CD4-positive, alpha-beta T cell (primary cell): ENCODE data around the gene DHRS1. TPM values are rescaled to one million over a fixed set of nuclear protein-coding genes. Genes with fewer than 3 reads are reported as not detected.
A peak's percentile ranks its signal among the peaks of the same experiment; 100 is the strongest.

ENCODE experiments used
- ATAC-seq: fragments of 200-7000 bp; cut with Tn5 transposase; one replicate; pipeline ENCODE4 v1.10.0; 2022; ENCODE audit warnings: mild to moderate bottlenecking; ENCODE audit not compliant: poor library complexity
- CTCF ChIA-PET: fragments of 350-600 bp; sonication (Branson Sonifier 250); formaldehyde crosslinking; loops from one replicate; lab custom pipeline; 2021; ENCODE audit warnings: antibody characterized with exemption, inconsistent platforms; lab: Charles Lee
- POLR2A ChIA-PET: fragments of 350-600 bp; sonication (Branson Sonifier 250); formaldehyde crosslinking; loops from one replicate; lab custom pipeline; 2021; ENCODE audit warnings: antibody characterized with exemption, inconsistent platforms; lab: Charles Lee
- DNase-seq, 14 experiments: peaks; one replicate each; pipeline ENCODE4 v3.0.0-alpha.2; 2013 to 2020; ENCODE audit warnings: mixed read lengths in 2 of 14
- H3K27ac ChIP-seq, 2 donors: one replicate each; pipeline versions ENCODE4 v1.5.1 to v1.7.0; 2013; ENCODE audit warnings: low read length in 2 of 2, low read depth in 1 of 2, mild to moderate bottlenecking in 1 of 2
- H3K27me3 ChIP-seq, 2 experiments: 1 replicate in 1 of 2; 2 replicates in 1 of 2; pipeline versions ENCODE4 v1.6.1 to v1.7.0; 2013; ENCODE audit warnings: low read length in 2 of 2, control low read depth in 1 of 2, mild to moderate bottlenecking in 1 of 2, moderate library complexity in 1 of 2; ENCODE audit not compliant: insufficient read depth in 2 of 2, control insufficient read depth in 1 of 2
- H3K36me3 ChIP-seq: one replicate; pipeline ENCODE4 v1.6.1; 2013; ENCODE audit warnings: low read length, control low read depth; ENCODE audit not compliant: insufficient read depth
- H3K4me1 ChIP-seq: one replicate; pipeline ENCODE4 v1.6.1; 2013; ENCODE audit warnings: low read length, control low read depth; ENCODE audit not compliant: insufficient read depth
- H3K4me3 ChIP-seq: one replicate; pipeline ENCODE4 v1.5.1; 2013; ENCODE audit warnings: mild to moderate bottlenecking, low read length, moderate library complexity
- H3K9me3 ChIP-seq, 2 experiments: 1 replicate in 1 of 2; 2 replicates in 1 of 2; pipeline versions ENCODE4 v1.6.1 to v1.7.0; 2013; ENCODE audit warnings: low read length in 2 of 2, mild to moderate bottlenecking in 2 of 2, control low read depth in 1 of 2, moderate library complexity in 1 of 2; ENCODE audit not compliant: control insufficient read depth in 1 of 2, insufficient read depth in 1 of 2
- H3K27ac Mint-ChIP-seq: one replicate; pipeline ENCODE4 v1.8.0; 2020; ENCODE audit warnings: mixed read lengths
- H3K27me3 Mint-ChIP-seq: one replicate; pipeline ENCODE4 v1.8.0; 2021; ENCODE audit warnings: mixed read lengths
- H3K36me3 Mint-ChIP-seq: one replicate; pipeline ENCODE4 v1.8.0; 2021; ENCODE audit warnings: low read depth, mixed read lengths
- H3K4me1 Mint-ChIP-seq: one replicate; pipeline ENCODE4 v1.8.0; 2021; ENCODE audit warnings: low read depth, mixed read lengths
- H3K4me3 Mint-ChIP-seq: one replicate; pipeline ENCODE4 v1.8.0; 2020; ENCODE audit warnings: mild to moderate bottlenecking, mixed read lengths
- H3K9me3 Mint-ChIP-seq: one replicate; pipeline ENCODE4 v1.8.0; 2020; ENCODE audit warnings: mixed read lengths
- intact Hi-C, 2 experiments: fragments of 100-400 bp; cut with DNase I in 1 of 2; cut with micrococcal nuclease in 1 of 2; formaldehyde crosslinking; loops; one replicate each; pipeline versions ENCODE4 v1.15.1 to v1.9.0; 2023 to 2025; cut with DNase I, micrococcal nuclease
- total RNA-seq, 174 experiments: library from RNA in 2 of 174; stranded (reverse) in 2 of 174; gene quantifications; one replicate each; pipeline ENCODE4 v1.2.3 and lab custom pipeline; 2021 to 2026
- TF ChIP-seq, protein P1 (sequence below): fragments of 200-600 bp; IDR thresholded peaks from one replicate; pipeline ENCODE4 v1.8.0; 2022; ENCODE audit warnings: antibody characterized with exemption, mild to moderate bottlenecking

DHRS1 gene
- total RNA-seq, 2 experiments from 2014 or later: 21.5 to 23.5 TPM

DNA sequence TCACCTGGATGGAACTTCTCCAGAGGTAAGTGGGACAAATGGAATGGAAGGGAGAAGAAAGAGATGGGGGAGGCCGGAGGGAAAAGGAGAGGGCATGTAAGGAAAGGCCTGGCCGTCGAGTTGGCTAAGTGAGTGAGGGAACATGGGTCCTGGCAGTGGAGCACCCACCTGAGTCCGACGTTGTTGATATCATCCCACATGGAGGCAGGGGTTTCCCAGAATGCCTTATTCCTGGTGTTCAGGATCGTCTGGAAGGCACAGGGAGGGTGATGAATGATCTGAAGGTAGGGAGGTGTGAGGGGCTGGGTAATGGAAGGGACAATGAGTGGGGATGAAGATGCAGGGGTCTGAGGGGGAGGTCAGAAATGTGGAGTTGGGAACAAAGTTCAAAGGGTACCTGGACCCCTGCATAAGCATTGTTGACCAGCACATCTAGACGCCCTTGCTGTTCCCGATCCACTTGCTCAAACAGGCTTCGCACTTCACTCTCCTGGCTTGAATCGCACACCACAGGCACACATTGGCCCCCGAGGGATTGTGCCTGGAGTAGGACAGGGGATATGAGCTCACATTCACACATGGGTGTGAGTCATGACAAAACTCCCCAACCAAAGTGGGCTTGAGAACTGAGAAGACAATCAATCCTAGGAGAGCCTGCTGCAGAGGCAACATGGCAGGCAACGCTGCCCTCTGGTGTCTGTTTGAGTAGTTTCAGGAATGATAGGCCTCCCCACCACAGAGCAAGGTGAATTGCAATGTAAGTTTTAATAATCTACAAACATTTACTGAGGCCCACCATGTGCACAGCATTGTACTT lies 3.0 kb downstream of the DHRS1 start:
- peak overlapping the region in 1 of 2 donors; percentile 51 for H3K27ac ChIP-seq

DNA sequence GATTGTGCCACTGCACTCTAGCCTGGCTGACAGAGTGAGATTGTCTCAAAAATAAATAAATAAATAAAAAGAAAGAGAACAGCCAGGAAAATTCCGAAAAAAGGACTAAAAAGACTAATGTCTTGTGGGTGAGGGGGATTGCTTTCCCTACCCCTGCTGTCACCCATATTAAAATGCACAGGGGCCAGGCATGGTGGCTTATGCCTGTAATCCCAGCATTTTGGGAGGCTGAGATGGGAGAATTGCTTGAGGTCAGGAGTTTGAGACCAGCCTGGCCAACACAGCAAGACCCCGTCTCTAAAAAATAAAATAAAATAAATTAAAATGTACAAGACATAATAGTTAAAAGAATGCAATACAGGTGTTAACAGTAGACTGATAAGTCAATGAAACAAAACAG lies 6.1 kb downstream of the DHRS1 start:
- ATAC-seq: no peak
- Mint-ChIP-seq H3K4me1 (peaks cover 23% of the 10 kb centered on the region), H3K27me3 (no peaks in the 10 kb centered on the region), H3K36me3 (peaks cover 75% of the 10 kb centered on the region), H3K9me3 (no peaks in the 10 kb centered on the region), H3K27ac (no peak overlapping the region), H3K4me3 (no peak overlapping the region)
- Histone ChIP-seq H3K4me3 (no peak overlapping the region), H3K27me3 (no peaks in the 10 kb centered on the region), H3K9me3 (no peaks in the 10 kb centered on the region), H3K27ac (no peak overlapping the region), H3K4me1 (peaks cover 27% of the 10 kb centered on the region), H3K36me3 (peaks cover 59% of the 10 kb centered on the region)
- POLR2A ChIA-PET: no interaction called here
- no peak for DNase-seq
- TF ChIP-seq, protein P1, sequence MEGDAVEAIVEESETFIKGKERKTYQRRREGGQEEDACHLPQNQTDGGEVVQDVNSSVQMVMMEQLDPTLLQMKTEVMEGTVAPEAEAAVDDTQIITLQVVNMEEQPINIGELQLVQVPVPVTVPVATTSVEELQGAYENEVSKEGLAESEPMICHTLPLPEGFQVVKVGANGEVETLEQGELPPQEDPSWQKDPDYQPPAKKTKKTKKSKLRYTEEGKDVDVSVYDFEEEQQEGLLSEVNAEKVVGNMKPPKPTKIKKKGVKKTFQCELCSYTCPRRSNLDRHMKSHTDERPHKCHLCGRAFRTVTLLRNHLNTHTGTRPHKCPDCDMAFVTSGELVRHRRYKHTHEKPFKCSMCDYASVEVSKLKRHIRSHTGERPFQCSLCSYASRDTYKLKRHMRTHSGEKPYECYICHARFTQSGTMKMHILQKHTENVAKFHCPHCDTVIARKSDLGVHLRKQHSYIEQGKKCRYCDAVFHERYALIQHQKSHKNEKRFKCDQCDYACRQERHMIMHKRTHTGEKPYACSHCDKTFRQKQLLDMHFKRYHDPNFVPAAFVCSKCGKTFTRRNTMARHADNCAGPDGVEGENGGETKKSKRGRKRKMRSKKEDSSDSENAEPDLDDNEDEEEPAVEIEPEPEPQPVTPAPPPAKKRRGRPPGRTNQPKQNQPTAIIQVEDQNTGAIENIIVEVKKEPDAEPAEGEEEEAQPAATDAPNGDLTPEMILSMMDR: no peak
- CTCF ChIA-PET: no interaction called here
- intact Hi-C loops: loop anchor here in 1 of 2 experiments (10.0 kb wide), 1 partner anchor 319 kb away; no protein-coding TSS in a partner anchor

More for the DNA sequence above, 3.0 kb downstream of the DHRS1 start:
- TF ChIP-seq, protein P1: peak; percentile 64
- Histone ChIP-seq H3K4me3 (no peak overlapping the region), H3K9me3 (no peaks in the 10 kb centered on the region), H3K27me3 (no peaks in the 10 kb centered on the region), H3K4me1 (peaks cover 47% of the 10 kb centered on the region), H3K36me3 (peaks cover 44% of the 10 kb centered on the region)
- ATAC-seq (peak; percentile 73), DNase-seq (peak; percentile 54 to 91 (median 64))
- H3K27me3 Mint-ChIP-seq: no peaks in the 10 kb centered on the region
- peaks cover 51% of the 10 kb centered on the region for H3K4me1 Mint-ChIP-seq
- POLR2A ChIA-PET: interaction anchor here (0.6 to 5.7 kb wide), 9 partner anchors 14 to 188 kb away, joined by 3 to 66 read pairs (median 15); partner anchors contain the start of genes CBLN3, CHMP4A, DCAF11 and KHNYN
- intact Hi-C loops: loop anchor here (1.0 to 10.0 kb wide), 9 partner anchors 17 to 322 kb away; partner anchors contain the start of genes MDP1 (in 2 of the 2), DCAF11 (in 1 of the 2), NRL (in 1 of the 2) and RABGGTA (in 1 of the 2)
- H3K4me3 Mint-ChIP-seq: peak overlapping the region; percentile 74
- peak overlapping the region; percentile 67 for H3K27ac Mint-ChIP-seq
- CTCF ChIA-PET: interaction anchor here (0.5 to 6.8 kb wide), 21 partner anchors 13 to 1715 kb away, joined by 3 to 90 read pairs (median 6); partner anchors contain the start of genes CBLN3, CHMP4A, CIDEB and KHNYN
- H3K36me3 Mint-ChIP-seq: peaks cover 77% of the 10 kb centered on the region
- H3K9me3 Mint-ChIP-seq: no peaks in the 10 kb centered on the region

DNA sequence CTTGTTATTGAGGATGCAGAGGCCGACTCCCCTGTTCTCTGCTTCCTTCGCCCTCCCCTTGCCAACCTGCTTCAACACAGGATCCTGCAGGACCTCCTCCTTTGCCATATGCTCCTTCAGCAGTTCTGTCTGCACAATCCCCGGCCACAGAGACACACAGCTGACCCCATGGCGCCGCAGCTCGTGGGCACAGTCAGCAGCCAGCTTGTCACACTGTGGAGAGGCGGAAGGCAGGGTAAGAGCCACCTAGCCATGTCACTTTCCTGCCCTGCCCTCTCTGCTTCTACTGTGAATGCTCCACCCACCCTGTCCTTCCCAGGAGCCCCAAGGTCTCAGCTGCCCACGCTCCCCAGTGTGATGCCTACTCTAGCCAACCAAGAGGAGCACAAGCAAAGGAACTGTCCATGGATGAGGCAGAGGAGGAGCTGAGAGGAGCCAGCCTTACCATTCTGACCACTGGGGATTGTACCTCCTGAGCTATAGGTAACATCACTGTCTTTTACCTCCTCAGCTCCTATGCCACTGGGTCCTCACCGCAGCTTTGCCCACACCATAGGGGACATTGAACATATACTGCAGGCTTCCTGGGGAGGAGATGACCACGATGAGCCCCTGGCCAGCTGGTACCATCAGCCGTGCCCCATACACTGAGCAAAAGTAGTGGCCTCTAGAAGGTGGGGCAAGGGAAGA lies 7.3 kb downstream of the DHRS1 start:
- Histone ChIP-seq H3K9me3 (no peaks in the 10 kb centered on the region), H3K36me3 (peaks cover 59% of the 10 kb centered on the region), H3K4me3 (no peak overlapping the region), H3K27me3 (no peaks in the 10 kb centered on the region), H3K4me1 (peaks cover 16% of the 10 kb centered on the region), H3K27ac (no peak overlapping the region)
- ATAC-seq: no peak
- no peak overlapping the region for H3K27ac Mint-ChIP-seq
- POLR2A ChIA-PET: no interaction called here
- H3K36me3 Mint-ChIP-seq: peaks cover 69% of the 10 kb centered on the region
- intact Hi-C loops: loop anchor here in 1 of 2 experiments (10.0 kb wide), 1 partner anchor 317 kb away; no protein-coding TSS in a partner anchor
- no peaks in the 10 kb centered on the region for H3K9me3 Mint-ChIP-seq
- H3K4me1 Mint-ChIP-seq: peaks cover 16% of the 10 kb centered on the region
- DNase-seq: no peak
- H3K27me3 Mint-ChIP-seq: no peaks in the 10 kb centered on the region
- CTCF ChIA-PET: interaction anchor here (0.6 to 1.0 kb wide), 2 partner anchors 21 to 50 kb away, joined by 3 to 4 read pairs; partner anchors contain the start of genes RABGGTA and TINF2
- no peak overlapping the region for H3K4me3 Mint-ChIP-seq
- TF ChIP-seq, protein P1: no peak
